ENCODE results near the gene C2CD2. TPM values are rescaled to one million over a fixed set of nuclear protein-coding genes. Genes with fewer than 3 reads are reported as not detected.

Gene C2CD2
- total RNA-seq, 2 donors from 2014 or later: 26.3 to 28.7 TPM

GRCh38 chr21:41954654-41955499 is 1.1 kb upstream of the C2CD2 start:
- Histone ChIP-seq H3K9me3 (ENCODE audit: control insufficient read depth, low read length) (no peaks in the 10 kb centered on the region), H3K36me3 (ENCODE audit: control insufficient read depth, insufficient read depth, low read length) (no peaks in the 10 kb centered on the region), H3K27ac (ENCODE audit: low read depth, low read length) (no peak overlapping the region), H3K4me1 (ENCODE audit: control insufficient read depth, insufficient read depth, low read length) (peaks cover 19% of the 10 kb centered on the region), H3K9ac (ENCODE audit: extremely low read depth, low read length, poor library complexity, severe bottlenecking) (no peak overlapping the region), H3K27me3 (ENCODE audit: control insufficient read depth, insufficient read depth, low read length, poor library complexity, severe bottlenecking) (peaks cover 20% of the 10 kb centered on the region), H3K4me3 (ENCODE audit: low read length) (no peak overlapping the region)
- no peak for TF ChIP-seq CTCF (conservative IDR thresholded peaks at IDR 0.05)
- no peaks in the 10 kb centered on the region for H3K36me3 Mint-ChIP-seq (ENCODE audit: low read depth)
- H3K4me1 Mint-ChIP-seq: peaks cover 29% of the 10 kb centered on the region
- no peak overlapping the region for H3K27ac Mint-ChIP-seq
- 94 to 95% methylated on average over 13 to 20 of the region's 20 CpGs for WGBS, 2 experiments (ENCODE audit: insufficient coverage in 1 of 2, insufficient read length in 1 of 2)
- peak overlapping the region; percentile 56 for H3K4me3 Mint-ChIP-seq
- peaks cover 18% of the 10 kb centered on the region for H3K27me3 Mint-ChIP-seq (ENCODE audit: insufficient read depth)
- H3K9me3 Mint-ChIP-seq: no peaks in the 10 kb centered on the region
- DNase-seq: no peak

GRCh38 chr21:41953249-41953830 is 478 bp downstream of the C2CD2 start:
- Histone ChIP-seq H3K27ac (ENCODE audit: low read depth, low read length) (no peak overlapping the region), H3K9ac (ENCODE audit: extremely low read depth, low read length, poor library complexity, severe bottlenecking) (peak overlapping the region; percentile 30)
- WGBS, 2 experiments (ENCODE audit: insufficient coverage in 1 of 2, insufficient read length in 1 of 2): 0 to 1% methylated on average over 5 to 67 of the region's 67 CpGs

More at GRCh38 chr21:41953249-41953830, 478 bp downstream of the C2CD2 start:
- peak; percentile 72 for DNase-seq
- TF ChIP-seq CTCF (conservative IDR thresholded peaks at IDR 0.05): no peak
- peaks cover 19% of the 10 kb centered on the region for H3K4me1 ChIP-seq (ENCODE audit: control insufficient read depth, insufficient read depth, low read length)
- H3K4me1 Mint-ChIP-seq: peaks cover 31% of the 10 kb centered on the region
- H3K9me3 Mint-ChIP-seq: no peaks in the 10 kb centered on the region
- H3K27me3 Mint-ChIP-seq (ENCODE audit: insufficient read depth): peaks cover 18% of the 10 kb centered on the region
- peak overlapping the region; percentile 81 for H3K4me3 ChIP-seq (ENCODE audit: low read length)
- H3K36me3 Mint-ChIP-seq (ENCODE audit: low read depth): no peaks in the 10 kb centered on the region
- peaks cover 20% of the 10 kb centered on the region for H3K27me3 ChIP-seq (ENCODE audit: control insufficient read depth, insufficient read depth, low read length, poor library complexity, severe bottlenecking)
- H3K4me3 Mint-ChIP-seq: peak overlapping the region; percentile 66
- no peaks in the 10 kb centered on the region for H3K36me3 ChIP-seq (ENCODE audit: control insufficient read depth, insufficient read depth, low read length)
- no peaks in the 10 kb centered on the region for H3K9me3 ChIP-seq (ENCODE audit: control insufficient read depth, low read length)
- H3K27ac Mint-ChIP-seq: no peak overlapping the region
